Liver (tissue), 3 donors: ENCODE results near the gene PSMG1.

Source experiments
- CTCF ChIP-seq: fragments of 150-350 bp; IDR thresholded peaks from 2 replicates; pipeline ENCODE4 v1.5.1; 2017; ENCODE audit warnings: improper control_type of control experiment, low read depth, low read length; ENCODE audit not compliant: missing input control
- FOXA1 ChIP-seq: IDR thresholded peaks from 2 replicates; pipeline ENCODE4 v1.6.1; 2016; ENCODE audit warnings: antibody characterized with exemption
- JUND ChIP-seq, 2 donors: IDR thresholded peaks; 2 replicates each; pipeline ENCODE4 v1.6.1; 2016; ENCODE audit warnings: antibody characterized with exemption in 2 of 2
- SP1 ChIP-seq: IDR thresholded peaks from 2 replicates; pipeline ENCODE4 v1.6.1; 2018; ENCODE audit warnings: antibody characterized with exemption, mild to moderate bottlenecking
- TAF1 ChIP-seq: conservative IDR thresholded peaks from 2 replicates; pipeline ENCODE4 v1.6.1; 2016; ENCODE audit warnings: antibody characterized with exemption, mild to moderate bottlenecking
- YY1 ChIP-seq: IDR thresholded peaks from 2 replicates; pipeline ENCODE4 v1.6.1; 2016; ENCODE audit warnings: antibody characterized with exemption, mild to moderate bottlenecking
- TF ChIP-seq, protein P1 (sequence below): IDR thresholded peaks from 2 replicates; pipeline ENCODE4 v1.6.1; 2016; ENCODE audit warnings: antibody characterized with exemption
- TF ChIP-seq, protein P2 (sequence below): IDR thresholded peaks from 2 replicates; pipeline ENCODE4 v1.6.1; 2016; ENCODE audit warnings: antibody characterized with exemption, mild to moderate bottlenecking
- donor health status: healthy.
- donor health status: healthy.

DNA sequence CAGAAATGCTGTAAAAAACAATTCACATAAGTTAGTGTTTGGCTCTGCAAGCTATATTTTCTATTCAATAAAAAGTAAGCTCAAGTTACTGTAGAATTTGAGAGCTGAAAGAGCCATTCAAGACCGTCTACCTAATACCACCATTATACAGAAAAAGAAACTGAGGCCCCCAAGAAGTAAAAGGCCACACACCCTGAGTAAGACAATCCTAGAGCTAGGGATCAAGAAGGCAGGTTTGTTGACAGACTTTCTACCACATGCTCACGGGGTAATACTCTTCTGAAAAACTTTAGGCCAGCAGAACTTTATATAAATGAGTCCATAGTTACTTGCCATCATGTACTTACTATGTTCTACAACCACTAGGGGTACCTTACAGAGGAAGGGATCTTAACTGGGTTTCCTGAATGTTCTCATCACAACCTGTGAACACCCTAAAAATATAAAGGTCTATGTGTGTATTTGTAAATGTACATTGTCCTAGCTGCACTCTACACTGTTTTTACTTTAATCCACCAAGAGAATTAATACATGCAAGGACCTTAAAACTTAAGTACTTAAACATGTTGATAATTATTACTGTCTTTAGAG, 2.7 kb downstream of the PSMG1 start:
- TF ChIP-seq CTCF: no peak
- TF ChIP-seq, protein P1, sequence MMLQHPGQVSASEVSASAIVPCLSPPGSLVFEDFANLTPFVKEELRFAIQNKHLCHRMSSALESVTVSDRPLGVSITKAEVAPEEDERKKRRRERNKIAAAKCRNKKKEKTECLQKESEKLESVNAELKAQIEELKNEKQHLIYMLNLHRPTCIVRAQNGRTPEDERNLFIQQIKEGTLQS: no peak
- no peak for TF ChIP-seq SP1
- TF ChIP-seq FOXA1: no peak
- TF ChIP-seq TAF1: no peak
- TF ChIP-seq, protein P2, sequence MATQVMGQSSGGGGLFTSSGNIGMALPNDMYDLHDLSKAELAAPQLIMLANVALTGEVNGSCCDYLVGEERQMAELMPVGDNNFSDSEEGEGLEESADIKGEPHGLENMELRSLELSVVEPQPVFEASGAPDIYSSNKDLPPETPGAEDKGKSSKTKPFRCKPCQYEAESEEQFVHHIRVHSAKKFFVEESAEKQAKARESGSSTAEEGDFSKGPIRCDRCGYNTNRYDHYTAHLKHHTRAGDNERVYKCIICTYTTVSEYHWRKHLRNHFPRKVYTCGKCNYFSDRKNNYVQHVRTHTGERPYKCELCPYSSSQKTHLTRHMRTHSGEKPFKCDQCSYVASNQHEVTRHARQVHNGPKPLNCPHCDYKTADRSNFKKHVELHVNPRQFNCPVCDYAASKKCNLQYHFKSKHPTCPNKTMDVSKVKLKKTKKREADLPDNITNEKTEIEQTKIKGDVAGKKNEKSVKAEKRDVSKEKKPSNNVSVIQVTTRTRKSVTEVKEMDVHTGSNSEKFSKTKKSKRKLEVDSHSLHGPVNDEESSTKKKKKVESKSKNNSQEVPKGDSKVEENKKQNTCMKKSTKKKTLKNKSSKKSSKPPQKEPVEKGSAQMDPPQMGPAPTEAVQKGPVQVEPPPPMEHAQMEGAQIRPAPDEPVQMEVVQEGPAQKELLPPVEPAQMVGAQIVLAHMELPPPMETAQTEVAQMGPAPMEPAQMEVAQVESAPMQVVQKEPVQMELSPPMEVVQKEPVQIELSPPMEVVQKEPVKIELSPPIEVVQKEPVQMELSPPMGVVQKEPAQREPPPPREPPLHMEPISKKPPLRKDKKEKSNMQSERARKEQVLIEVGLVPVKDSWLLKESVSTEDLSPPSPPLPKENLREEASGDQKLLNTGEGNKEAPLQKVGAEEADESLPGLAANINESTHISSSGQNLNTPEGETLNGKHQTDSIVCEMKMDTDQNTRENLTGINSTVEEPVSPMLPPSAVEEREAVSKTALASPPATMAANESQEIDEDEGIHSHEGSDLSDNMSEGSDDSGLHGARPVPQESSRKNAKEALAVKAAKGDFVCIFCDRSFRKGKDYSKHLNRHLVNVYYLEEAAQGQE: no peak
- no peak for TF ChIP-seq YY1
- no peak for TF ChIP-seq JUND (IDR thresholded peaks at IDR 0.05)
